Fibroblast of lung (primary cell): ENCODE data around the gene RPTN. TPM values are rescaled to one million over a fixed set of nuclear protein-coding genes. Genes with fewer than 3 reads are reported as not detected.

Source experiments
- DNase-seq, 2 donors: peaks; one replicate each; pipeline versions ENCODE4 v3.0.0 to v3.0.0-alpha.2; 2010; ENCODE audit warnings: low read depth in 2 of 2
- H2AFZ ChIP-seq: 2 replicates; pipeline ENCODE4 v1.5.1; 2012; ENCODE audit warnings: low read length, control low read depth, inconsistent platforms
- H3K27ac ChIP-seq: 2 replicates; pipeline ENCODE4 v1.5.1; 2011; ENCODE audit warnings: low read length, control low read depth; ENCODE audit not compliant: insufficient read depth
- H3K27me3 ChIP-seq: 2 replicates; pipeline ENCODE4 v1.5.1; 2011; ENCODE audit warnings: mild to moderate bottlenecking, low read length; ENCODE audit not compliant: control insufficient read depth, insufficient read depth
- H3K36me3 ChIP-seq: 2 replicates; pipeline ENCODE4 v1.5.1; 2011; ENCODE audit warnings: low read length; ENCODE audit not compliant: control insufficient read depth, insufficient read depth
- H3K4me1 ChIP-seq: 2 replicates; pipeline ENCODE4 v1.5.1; 2011; ENCODE audit warnings: low read length; ENCODE audit not compliant: control insufficient read depth, insufficient read depth; ENCODE audit errors: extremely low read depth
- H3K4me2 ChIP-seq: 2 replicates; pipeline ENCODE4 v1.5.1; 2011; ENCODE audit warnings: low read length, control low read depth; ENCODE audit not compliant: insufficient read depth; ENCODE audit errors: extremely low read depth
- H3K4me3 ChIP-seq, 4 experiments: fragments of 200-600 bp in 1 of 4; sonication (generic) in 1 of 4; replicated peaks in 1 of 4; 2 replicates each; pipeline ENCODE4 v1.5.1; 2011 to 2016; ENCODE audit warnings: low read length in 4 of 4, low read depth in 3 of 4, mild to moderate bottlenecking in 3 of 4, control low read depth in 2 of 4, inconsistent platforms in 1 of 4, mixed read lengths in 1 of 4; ENCODE audit not compliant: insufficient read depth in 1 of 4; ENCODE audit errors: control extremely low read depth in 1 of 4
- H3K79me2 ChIP-seq: 2 replicates; pipeline ENCODE4 v1.5.1; 2012; ENCODE audit warnings: mild to moderate bottlenecking, low read length, inconsistent platforms; ENCODE audit not compliant: control insufficient read depth, insufficient read depth
- H3K9ac ChIP-seq: 2 replicates; pipeline ENCODE4 v1.5.1; 2011; ENCODE audit warnings: mild to moderate bottlenecking, low read length, control low read depth; ENCODE audit not compliant: insufficient read depth
- H3K9me3 ChIP-seq: 2 replicates; pipeline ENCODE4 v1.5.1; 2012; ENCODE audit warnings: low read depth, low read length; ENCODE audit not compliant: control insufficient read depth, insufficient read depth
- H4K20me1 ChIP-seq: 2 replicates; pipeline ENCODE4 v1.5.1; 2011; ENCODE audit warnings: low read length; ENCODE audit not compliant: control insufficient read depth, insufficient read depth; ENCODE audit errors: extremely low read depth
- CTCF ChIP-seq, 2 donors: IDR thresholded peaks in 1 of 2; conservative IDR thresholded peaks in 1 of 2; 1 replicate in 1 of 2; 2 replicates in 1 of 2; pipeline ENCODE4 v1.5.1; 2011 to 2012; ENCODE audit warnings: low read length in 2 of 2, control low read depth in 1 of 2, inconsistent platforms in 1 of 2, low read depth in 1 of 2, mild to moderate bottlenecking in 1 of 2
- EZH2 ChIP-seq: IDR thresholded peaks from 2 replicates; pipeline ENCODE4 v1.5.1; 2012; ENCODE audit warnings: low read length, control low read depth, mild to moderate bottlenecking; ENCODE audit errors: missing control alignments
- polyA minus RNA-seq: library from RNA; depleted of rRNA, polyadenylated mRNA; stranded (reverse); fragments of >200 nt; gene quantifications from 2 replicates; pipeline ENCODE4 v1.2.3, GENCODE V29; 2011; ENCODE audit warnings: low replicate concordance
- polyA plus RNA-seq, 2 donors: library from polyadenylated mRNA; depleted of rRNA in 1 of 2; stranded (reverse) in 1 of 2; unstranded in 1 of 2; fragments of >200 nt; gene quantifications; 2 replicates each; pipeline ENCODE4 v1.2.1, GENCODE V29; 2011 to 2012; ENCODE audit warnings: missing spikeins in 1 of 2
- total RNA-seq: library from RNA; depleted of rRNA; stranded (reverse); fragments of >200 nt; gene quantifications from 2 replicates; pipeline ENCODE4 v1.2.1, GENCODE V29; 2014

RPTN gene
- total RNA-seq (not detected in 2 replicates), polyA plus RNA-seq (not detected in 2 replicates), polyA minus RNA-seq (not detected in 2 replicates)
- not detected in 2 replicates for polyA plus RNA-seq (2012)

GRCh38 chr1:152159144-152159543 lies at the start of gene RPTN:
RPTN (minus strand) TSS chr1:152159228; CDS start chr1:152157889, 1,339 bp downstream.
- H2AFZ ChIP-seq, result no peak within 1 kb of the TSS
- H3K9ac ChIP-seq, result no peak within 1 kb of the TSS
- no peaks in the 10 kb centered on the region for H3K27me3 ChIP-seq
- DNase-seq, result no peak
- no peaks in the 10 kb centered on the region for H3K9me3 ChIP-seq
- H4K20me1 ChIP-seq, result no peaks in the 10 kb centered on the region
- H3K4me3 ChIP-seq, result no peak within 1 kb of the TSS
- H3K27ac ChIP-seq, result no peak within 1 kb of the TSS
- TF ChIP-seq CTCF (conservative IDR thresholded peaks at IDR 0.05 in 1 of 2, IDR thresholded peaks at IDR 0.05 in 1 of 2; ENCODE audit: low read depth in 1 of 2, low read length in 2 of 2) (no peak), EZH2 (no peak)
- H3K79me2 ChIP-seq, result no peaks in the 10 kb centered on the region
- H3K4me2 ChIP-seq, result no peak within 1 kb of the TSS
- H3K4me1 ChIP-seq, result no peaks in the 10 kb centered on the region
- H3K36me3 ChIP-seq, result no peaks in the 10 kb centered on the region

DNA sequence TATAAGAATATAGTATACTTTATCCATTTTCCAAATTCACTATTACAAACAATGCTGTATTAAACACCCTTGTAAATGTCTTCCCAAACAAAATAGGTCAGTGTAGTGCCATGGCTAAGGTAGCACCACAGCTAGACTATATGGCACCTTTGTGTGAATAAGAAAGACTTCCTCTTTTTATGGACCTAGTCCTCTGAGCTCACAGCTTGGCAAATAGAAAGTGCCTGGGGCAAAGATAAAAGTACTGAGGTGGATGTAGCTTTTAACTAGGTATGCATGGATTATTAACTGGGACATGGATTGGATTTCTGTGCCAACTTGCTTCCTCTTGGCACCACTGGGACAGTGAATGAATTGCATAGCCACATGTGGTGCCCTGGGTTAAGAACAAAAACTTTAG lies 40.0 kb upstream of the RPTN start:
- no peak for DNase-seq
- no peaks in the 10 kb centered on the region for H3K4me1 ChIP-seq
- TF ChIP-seq EZH2 (no peak), CTCF (conservative IDR thresholded peaks at IDR 0.05 in 1 of 2, IDR thresholded peaks at IDR 0.05 in 1 of 2; ENCODE audit: low read depth in 1 of 2, low read length in 2 of 2) (no peak)

DNA sequence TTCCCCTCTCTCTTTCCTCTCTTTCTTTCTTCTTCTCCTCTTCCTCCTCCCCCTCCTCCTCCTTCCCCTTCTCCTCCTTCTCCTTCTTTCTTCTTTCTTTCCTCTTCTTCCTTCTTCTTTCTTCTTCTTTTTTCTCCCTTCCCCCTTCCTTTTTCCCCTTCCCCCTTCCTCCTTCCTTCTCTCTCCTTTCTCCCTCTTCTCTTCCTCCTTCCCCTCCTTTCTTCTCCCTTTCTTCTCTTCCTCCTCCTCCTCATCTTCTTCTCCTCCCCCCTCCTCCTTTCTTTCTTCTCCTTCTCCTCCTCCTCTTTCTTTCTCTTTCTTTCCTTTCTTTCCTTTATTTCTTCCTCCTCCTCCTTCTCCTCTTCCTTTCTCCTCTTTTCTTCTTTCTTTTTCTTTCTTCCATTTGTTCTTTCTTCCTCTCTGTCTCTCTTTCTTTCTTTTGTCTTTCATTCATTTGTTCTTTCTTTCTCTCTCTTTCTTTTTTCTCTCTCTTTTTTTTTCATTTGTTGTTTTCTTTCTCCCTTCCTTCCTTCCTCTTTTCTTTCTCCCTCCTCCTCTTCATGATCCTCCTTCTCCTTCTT lies 38.4 kb upstream of the RPTN start:
- no peak overlapping the region for H3K4me3 ChIP-seq
- no peaks in the 10 kb centered on the region for H3K27me3 ChIP-seq
- H3K9ac ChIP-seq, result no peak overlapping the region
- H2AFZ ChIP-seq, result no peak overlapping the region
- TF ChIP-seq CTCF (conservative IDR thresholded peaks at IDR 0.05 in 1 of 2, IDR thresholded peaks at IDR 0.05 in 1 of 2; ENCODE audit: low read depth in 1 of 2, low read length in 2 of 2), result no peak
- no peak for TF ChIP-seq EZH2
- H3K4me1 ChIP-seq, result no peaks in the 10 kb centered on the region
- H3K9me3 ChIP-seq, result no peaks in the 10 kb centered on the region
- no peaks in the 10 kb centered on the region for H4K20me1 ChIP-seq
- no peaks in the 10 kb centered on the region for H3K36me3 ChIP-seq
- no peak overlapping the region for H3K27ac ChIP-seq
- H3K79me2 ChIP-seq, result no peaks in the 10 kb centered on the region
- no peak for DNase-seq
- H3K4me2 ChIP-seq, result no peak overlapping the region

More for the DNA sequence above, 40.0 kb upstream of the RPTN start:
- Histone ChIP-seq H4K20me1 (no peaks in the 10 kb centered on the region), H3K4me3 (no peak overlapping the region), H3K9ac (no peak overlapping the region), H3K9me3 (no peaks in the 10 kb centered on the region), H3K27ac (no peak overlapping the region), H2AFZ (no peak overlapping the region), H3K36me3 (no peaks in the 10 kb centered on the region), H3K79me2 (no peaks in the 10 kb centered on the region), H3K27me3 (no peaks in the 10 kb centered on the region), H3K4me2 (no peak overlapping the region)
